Endodermal cell (in vitro differentiated cells): ENCODE measurements around the gene NPHP4. TPM values are rescaled to one million over a fixed set of nuclear protein-coding genes. Genes with fewer than 3 reads are reported as not detected.

ENCODE experiments used
- DNase-seq: peaks from one replicate; pipeline ENCODE4 v3.0.0-alpha.2; 2017
- H3K27ac ChIP-seq: 2 replicates; pipeline ENCODE4 v1.5.1; 2013; ENCODE audit warnings: mild to moderate bottlenecking, low read depth, low read length, moderate library complexity
- H3K27me3 ChIP-seq: 2 replicates; pipeline ENCODE4 v1.6.1; 2013; ENCODE audit warnings: mild to moderate bottlenecking, low read length, moderate library complexity; ENCODE audit not compliant: insufficient read depth, control insufficient read depth, poor library complexity, severe bottlenecking
- H3K36me3 ChIP-seq: 2 replicates; pipeline ENCODE4 v1.7.0; 2013; ENCODE audit warnings: mild to moderate bottlenecking, low read length, moderate library complexity; ENCODE audit not compliant: control insufficient read depth, insufficient read depth
- H3K4me1 ChIP-seq: one replicate; pipeline ENCODE4 v1.7.0; 2013; ENCODE audit warnings: low read length; ENCODE audit not compliant: control insufficient read depth, insufficient read depth
- H3K4me3 ChIP-seq: 2 replicates; pipeline ENCODE4 v1.5.1; 2013; ENCODE audit warnings: mild to moderate bottlenecking, low read length, moderate library complexity
- H3K9ac ChIP-seq: 2 replicates; pipeline ENCODE4 v1.6.1; 2013; ENCODE audit warnings: mild to moderate bottlenecking, low read length, moderate library complexity; ENCODE audit not compliant: poor library complexity, severe bottlenecking; ENCODE audit errors: extremely low read depth
- H3K9me3 ChIP-seq: 2 replicates; pipeline ENCODE4 v1.6.1; 2013; ENCODE audit warnings: mild to moderate bottlenecking, low read length, moderate library complexity; ENCODE audit not compliant: control insufficient read depth
- H3K27ac Mint-ChIP-seq: 2 replicates; pipeline ENCODE4 v1.8.0; 2020; ENCODE audit warnings: mixed read lengths
- H3K27me3 Mint-ChIP-seq: 2 replicates; pipeline ENCODE4 v1.8.0; 2021; ENCODE audit warnings: mild to moderate bottlenecking, mixed read lengths; ENCODE audit not compliant: insufficient read depth
- H3K36me3 Mint-ChIP-seq: 2 replicates; pipeline ENCODE4 v1.8.0; 2020; ENCODE audit warnings: low read depth, mixed read lengths
- H3K4me1 Mint-ChIP-seq: 2 replicates; pipeline ENCODE4 v1.8.0; 2020; ENCODE audit warnings: mixed read lengths
- H3K4me3 Mint-ChIP-seq: 2 replicates; pipeline ENCODE4 v1.8.0; 2020; ENCODE audit warnings: mild to moderate bottlenecking, moderate library complexity, mixed read lengths
- H3K9me3 Mint-ChIP-seq: 2 replicates; pipeline ENCODE4 v1.8.0; 2020; ENCODE audit warnings: mild to moderate bottlenecking, mixed read lengths
- CTCF ChIP-seq: fragments of 200-600 bp; sonication (generic); conservative IDR thresholded peaks from 2 replicates; pipeline ENCODE4 v1.5.0; 2021; ENCODE audit warnings: antibody characterized with exemption, mild to moderate bottlenecking
- WGBS, 2 experiments: methylation state at CpG; one replicate each; pipeline versions ENCODE4 v1.1.5 to v1.1.7; 2013; ENCODE audit warnings: missing lambda C conversion rate in 2 of 2, mixed read lengths in 1 of 2; ENCODE audit not compliant: insufficient coverage in 1 of 2, insufficient read length in 1 of 2; 5-methylcytosine and 5-hydroxymethylcytosine counted together
- total RNA-seq, 2 donors: library from RNA; stranded (reverse); fragmentation: NEBNext Ultra II Directional in 1 of 2; extraction: Animal tissue kit (Norgen Biotek cat#: 25700) in 1 of 2; gene quantifications; 2 replicates in 1 of 2; 3 replicates in 1 of 2; pipeline ENCODE4 v1.2.1, GENCODE V29; 2021

The NPHP4 gene
- total RNA-seq, 2 donors from 2014 or later = 19.1 to 25.4 TPM

- peak; percentile 65 for DNase-seq
- no peak overlapping the region for H3K4me3 Mint-ChIP-seq
These were observed 157.6 kb downstream of the NPHP4 start for GRCh38 chr1:5834477-5835178.

GRCh38 chr1:5833911-5834310 is 158.3 kb downstream of the NPHP4 start:
- Histone ChIP-seq H3K4me3 (no peak overlapping the region), H3K9me3 (no peaks in the 10 kb centered on the region), H3K36me3 (no peaks in the 10 kb centered on the region), H3K9ac (no peak overlapping the region), H3K27me3 (no peaks in the 10 kb centered on the region), H3K27ac (no peak overlapping the region), H3K4me1 (no peaks in the 10 kb centered on the region)
- no peak for DNase-seq
- 86 to 95% methylated on average over 7 to 14 of the region's 14 CpGs for WGBS, 2 experiments
- no peaks in the 10 kb centered on the region for H3K9me3 Mint-ChIP-seq
- no peak for TF ChIP-seq CTCF
- no peaks in the 10 kb centered on the region for H3K27me3 Mint-ChIP-seq
- H3K4me3 Mint-ChIP-seq = no peak overlapping the region
- no peaks in the 10 kb centered on the region for H3K36me3 Mint-ChIP-seq
- peaks cover 4% of the 10 kb centered on the region for H3K4me1 Mint-ChIP-seq
- H3K27ac Mint-ChIP-seq = no peak overlapping the region

More at GRCh38 chr1:5834477-5835178, 157.6 kb downstream of the NPHP4 start:
- Histone ChIP-seq H3K9ac (no peak overlapping the region), H3K9me3 (no peaks in the 10 kb centered on the region), H3K36me3 (no peaks in the 10 kb centered on the region), H3K27me3 (no peaks in the 10 kb centered on the region), H3K4me3 (no peak overlapping the region), H3K4me1 (no peaks in the 10 kb centered on the region), H3K27ac (no peak overlapping the region)
- H3K4me1 Mint-ChIP-seq = peaks cover 4% of the 10 kb centered on the region
- WGBS, 2 experiments = 88 to 91% methylated on average over 16 to 32 of the region's 32 CpGs
- H3K9me3 Mint-ChIP-seq = no peaks in the 10 kb centered on the region
- no peak for TF ChIP-seq CTCF
- H3K36me3 Mint-ChIP-seq = no peaks in the 10 kb centered on the region
- no peak overlapping the region for H3K27ac Mint-ChIP-seq
- H3K27me3 Mint-ChIP-seq = no peaks in the 10 kb centered on the region

- no peaks in the 10 kb centered on the region for H3K27me3 Mint-ChIP-seq
- no peaks in the 10 kb centered on the region for H3K9me3 ChIP-seq
- H3K4me3 Mint-ChIP-seq = no peak overlapping the region
- peaks cover 4% of the 10 kb centered on the region for H3K4me1 Mint-ChIP-seq
- H3K27ac Mint-ChIP-seq = no peak overlapping the region
- H3K9me3 Mint-ChIP-seq = no peaks in the 10 kb centered on the region
- no peak overlapping the region for H3K4me3 ChIP-seq
- H3K36me3 Mint-ChIP-seq = no peaks in the 10 kb centered on the region
- no peak overlapping the region for H3K27ac ChIP-seq
- DNase-seq = no peak
- no peaks in the 10 kb centered on the region for H3K4me1 ChIP-seq
- no peaks in the 10 kb centered on the region for H3K27me3 ChIP-seq
- H3K9ac ChIP-seq = no peak overlapping the region
- 91 to 92% methylated on average over 27 to 40 of the region's 40 CpGs for WGBS, 2 experiments
- H3K36me3 ChIP-seq = no peaks in the 10 kb centered on the region
- TF ChIP-seq CTCF = no peak
These were observed 159.0 kb downstream of the NPHP4 start for GRCh38 chr1:5832916-5833895.
